Mucosa of descending colon (tissue), 3 donors: ENCODE results near the gene PHF21A. TPM values are rescaled to one million over a fixed set of nuclear protein-coding genes. Genes with fewer than 3 reads are reported as not detected.

Experiments used
- ATAC-seq: fragments of 200-7000 bp; cut with Tn5 transposase; one replicate; pipeline ENCODE4 v1.9.1; 2020; ENCODE audit warnings: mild to moderate bottlenecking, moderate library complexity
- DNase-seq, 3 donors: peaks; one replicate each; pipeline ENCODE4 v3.0.0-alpha.2; 2020
- H3K36me3 ChIP-seq: fragments of 200-600 bp; one replicate; pipeline ENCODE4 v1.8.0; 2021; ENCODE audit warnings: low read depth, mild to moderate bottlenecking
- H3K4me1 ChIP-seq: fragments of 200-600 bp; one replicate; pipeline ENCODE4 v1.8.0; 2021; ENCODE audit warnings: low read depth, mild to moderate bottlenecking
- H3K4me3 ChIP-seq: fragments of 200-600 bp; one replicate; pipeline ENCODE4 v1.8.0; 2021; ENCODE audit warnings: mild to moderate bottlenecking
- H3K9me3 ChIP-seq: fragments of 200-600 bp; one replicate; pipeline ENCODE4 v1.8.0; 2021; ENCODE audit warnings: mild to moderate bottlenecking
- CTCF ChIP-seq: fragments of 200-600 bp; IDR thresholded peaks from one replicate; pipeline ENCODE4 v1.8.0; 2022; ENCODE audit warnings: antibody characterized with exemption, mild to moderate bottlenecking
- intact Hi-C, 2 donors: fragments of 100-400 bp; cut with DNase I in 1 of 2; cut with micrococcal nuclease in 1 of 2; formaldehyde crosslinking; loops; one replicate each; pipeline versions ENCODE4 v1.11.0 to v1.11.1; 2022; cut with DNase I, micrococcal nuclease
- total RNA-seq, 3 donors: library from RNA; stranded (reverse); fragmentation: NEBNext Ultra II Directional in 2 of 3; extraction: Animal tissue kit (Norgen Biotek cat#: 25700) in 2 of 3; gene quantifications; one replicate each; pipeline versions ENCODE4 v1.2.1 to v1.2.4, GENCODE V29; 2021 to 2023
- donor health status: DM: no; HTN: no; CAD: no; lungs with moderate emphysema.
- donor health status: DM: no; HTN: no; CAD: no.
- donor health status: DM: no; HTN: yes; CAD: no.

Gene PHF21A
- total RNA-seq, 3 donors from 2014 or later, result 20.3 to 78.1 (median 23.3) TPM

DNA sequence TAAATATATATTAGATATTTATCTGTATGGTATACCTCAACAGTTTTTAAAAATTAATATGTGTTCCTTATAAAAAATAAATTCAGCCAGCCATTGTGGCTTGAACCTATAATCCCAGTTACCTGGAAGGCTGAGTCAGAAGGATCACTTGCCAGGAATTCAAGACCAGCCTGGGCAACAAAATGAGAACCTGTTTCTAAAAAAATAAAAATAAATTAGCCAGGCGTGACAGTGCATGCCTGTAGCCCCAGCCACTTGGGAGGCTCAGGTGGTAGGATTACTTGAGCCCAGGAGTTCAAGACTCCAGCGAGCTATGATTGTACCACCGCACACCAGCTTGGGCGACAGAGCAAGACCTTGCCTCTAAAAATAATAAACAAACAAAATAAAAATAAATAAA is 54.9 kb downstream of the PHF21A start:
- DNase-seq (no peak), ATAC-seq (no peak)
- Histone ChIP-seq H3K4me3 (no peak overlapping the region), H3K4me1 (no peaks in the 10 kb centered on the region), H3K9me3 (no peaks in the 10 kb centered on the region), H3K36me3 (no peaks in the 10 kb centered on the region)
- TF ChIP-seq CTCF, result no peak
- intact Hi-C loops, result no loop called here

- DNase-seq (no peak), ATAC-seq (no peak)
- H3K9me3 ChIP-seq, result no peaks in the 10 kb centered on the region
- H3K4me3 ChIP-seq, result no peak overlapping the region
- no peak for TF ChIP-seq CTCF
- no peaks in the 10 kb centered on the region for H3K36me3 ChIP-seq
- no peaks in the 10 kb centered on the region for H3K4me1 ChIP-seq
- intact Hi-C loops, result no loop called here
These were observed 55.6 kb downstream of the PHF21A start for GRCh38 chr11:46065681-46066080.

- ATAC-seq (no peak), DNase-seq (no peak)
- Histone ChIP-seq H3K36me3 (no peaks in the 10 kb centered on the region), H3K9me3 (no peaks in the 10 kb centered on the region), H3K4me3 (no peak overlapping the region), H3K4me1 (no peaks in the 10 kb centered on the region)
- no peak for TF ChIP-seq CTCF
- intact Hi-C loops, result no loop called here
These were observed 57.0 kb downstream of the PHF21A start for GRCh38 chr11:46064221-46064620.

DNA sequence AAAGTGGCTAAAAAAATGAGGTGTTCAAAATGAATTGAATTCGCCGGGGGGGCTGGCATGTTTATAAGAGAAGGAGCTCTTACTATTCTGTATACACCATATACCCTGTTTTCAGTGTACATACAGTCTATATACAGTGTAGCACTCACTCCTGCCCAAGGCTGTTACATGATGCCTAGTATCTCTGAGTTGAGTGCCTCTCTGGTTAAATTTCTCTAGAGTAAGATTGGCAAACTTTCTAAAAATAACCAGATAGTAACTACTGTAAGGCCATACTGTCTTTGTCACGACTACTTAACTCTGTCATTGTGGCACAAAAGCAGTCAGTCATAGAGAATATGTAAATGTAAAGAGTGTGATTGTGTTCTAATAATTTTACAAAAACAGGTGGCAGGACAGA is 58.1 kb downstream of the PHF21A start:
- intact Hi-C loops, result no loop called here
- H3K4me3 ChIP-seq, result no peak overlapping the region
- no peaks in the 10 kb centered on the region for H3K36me3 ChIP-seq
- ATAC-seq (no peak), DNase-seq (no peak)
- H3K4me1 ChIP-seq, result no peaks in the 10 kb centered on the region
- H3K9me3 ChIP-seq, result no peaks in the 10 kb centered on the region
- no peak for TF ChIP-seq CTCF

- no peaks in the 10 kb centered on the region for H3K36me3 ChIP-seq
- intact Hi-C loops, result no loop called here
- ATAC-seq, result no peak
- H3K4me3 ChIP-seq, result no peak overlapping the region
- DNase-seq, result no peak
- H3K4me1 ChIP-seq, result no peaks in the 10 kb centered on the region
- TF ChIP-seq CTCF, result no peak
- no peaks in the 10 kb centered on the region for H3K9me3 ChIP-seq
These were observed 61.2 kb downstream of the PHF21A start for GRCh38 chr11:46060013-46060412.

GRCh38 chr11:46057489-46057888 is 63.8 kb downstream of the PHF21A start:
- no peak for TF ChIP-seq CTCF
- ATAC-seq, result no peak

More at GRCh38 chr11:46057489-46057888, 63.8 kb downstream of the PHF21A start:
- Histone ChIP-seq H3K36me3 (no peaks in the 10 kb centered on the region), H3K4me3 (no peak overlapping the region), H3K4me1 (no peaks in the 10 kb centered on the region), H3K9me3 (no peaks in the 10 kb centered on the region)
- intact Hi-C loops, result no loop called here
- no peak for DNase-seq
